Cerebellar nuclear complex (tissue), 1 donor: ENCODE measurements around the gene NUP58.
"Not testable (repeated sequence)": the region's sequence is repeated elsewhere in the genome, so short reads cannot be mapped to it uniquely, and the experiment has no call there.

Source experiments
- DNase-seq, 2 experiments: peaks; one replicate each; lab custom pipeline; 2025; lab: John Stamatoyannopoulos, UW

The NUP58 gene

GRCh38 chr13:25306671-25307464 is 5.4 kb downstream of the NUP58 start:
- DNase-seq: no peak

GRCh38 chr13:25310891-25311290 is 9.5 kb downstream of the NUP58 start:
- no peak for DNase-seq

GRCh38 chr13:25318946-25319345 is 17.5 kb downstream of the NUP58 start:
- DNase-seq: not testable (repeated sequence)

GRCh38 chr13:25319771-25320170 is 18.3 kb downstream of the NUP58 start:
- DNase-seq: no peak

GRCh38 chr13:25324100-25324499 is 22.7 kb downstream of the NUP58 start:
- no peak for DNase-seq

GRCh38 chr13:25329706-25330105 is 28.3 kb downstream of the NUP58 start:
- no peak for DNase-seq

- DNase-seq: no peak
Observed at GRCh38 chr13:25330541-25330940, 29.1 kb downstream of the NUP58 start.

GRCh38 chr13:25335856-25336255 is 34.4 kb downstream of the NUP58 start:
- DNase-seq: no peak

- DNase-seq: no peak
Observed at GRCh38 chr13:25345576-25345975, 44.2 kb downstream of the NUP58 start.

GRCh38 chr13:25347151-25347550 is 45.7 kb downstream of the NUP58 start:
- DNase-seq: no peak

GRCh38 chr13:25351404-25351803 is 50.0 kb downstream of the NUP58 start:
- DNase-seq: no peak

- DNase-seq: no peak
Observed at GRCh38 chr13:25352230-25352629, 50.8 kb downstream of the NUP58 start.

- no peak for DNase-seq
Observed at GRCh38 chr13:25352806-25353205, 51.4 kb downstream of the NUP58 start.

GRCh38 chr13:25353344-25353743 is 51.9 kb downstream of the NUP58 start:
- DNase-seq: no peak

- DNase-seq: no peak
Observed at GRCh38 chr13:25354377-25354776, 53.0 kb downstream of the NUP58 start.

GRCh38 chr13:25360443-25360842 is 59.0 kb downstream of the NUP58 start:
- not testable (repeated sequence) for DNase-seq

GRCh38 chr13:25365720-25366235 is 64.4 kb downstream of the NUP58 start:
- DNase-seq: no peak

- DNase-seq: peak in 1 of 2 experiments; percentile 37
Observed at GRCh38 chr13:25371158-25371874, 69.9 kb downstream of the NUP58 start.

- peak in 1 of 2 experiments; percentile 37 for DNase-seq
Observed at GRCh38 chr13:25371875-25372283, 70.5 kb downstream of the NUP58 start, which contains the start of gene ATP8A2. ATP8A2 (plus strand) TSS chr13:25371974; CDS start chr13:25372213, 239 bp downstream.

- DNase-seq: no peak
Observed at GRCh38 chr13:25372284-25373081, 71.1 kb downstream of the NUP58 start.

- DNase-seq: peak in 1 of 2 experiments; percentile 8
Observed at GRCh38 chr13:25375727-25376358, 74.4 kb downstream of the NUP58 start.
